SU-DHL-6 (cell line): ENCODE data around the gene KCNH8.

Experiments used
- H2AFZ ChIP-seq: fragments of 200-600 bp; sonication (generic); 2 replicates; pipeline ENCODE4 v1.6.1; 2014; ENCODE audit warnings: low read depth, mild to moderate bottlenecking, moderate library complexity, mixed read lengths, antibody characterized with exemption, low read length; ENCODE audit not compliant: severe bottlenecking
- H3F3A ChIP-seq: fragments of 200-600 bp; shearing (Covaris generic); 2 replicates; pipeline ENCODE4 v1.6.0; 2016; ENCODE audit warnings: antibody characterized with exemption, mild to moderate bottlenecking; ENCODE audit not compliant: insufficient read depth
- H3K27ac ChIP-seq: fragments of 200-600 bp; sonication (generic); 2 replicates; pipeline ENCODE4 v1.5.1; 2016; ENCODE audit warnings: low read depth, mild to moderate bottlenecking, low read length, moderate library complexity, mixed read lengths
- H3K27me3 ChIP-seq: fragments of 200-600 bp; sonication (generic), shearing (Covaris generic); 2 replicates; pipeline ENCODE4 v1.6.0; 2014; ENCODE audit warnings: mild to moderate bottlenecking, low read length
- H3K36me3 ChIP-seq: fragments of 200-600 bp; sonication (generic); 2 replicates; pipeline ENCODE4 v1.6.1; 2014; ENCODE audit warnings: mild to moderate bottlenecking, low read length, mixed read lengths
- H3K4me2 ChIP-seq: fragments of 300-600, 200-600 bp; shearing (Covaris generic), sonication (generic); 2 replicates; pipeline ENCODE4 v1.6.0; 2014; ENCODE audit warnings: low read length, low read depth, mild to moderate bottlenecking; ENCODE audit not compliant: poor library complexity, severe bottlenecking
- H3K4me3 ChIP-seq: fragments of 200-600 bp; sonication (generic); 2 replicates; pipeline ENCODE4 v1.5.1; 2014; ENCODE audit warnings: antibody characterized with exemption, low read length, mild to moderate bottlenecking, mixed read lengths; ENCODE audit not compliant: insufficient read depth, poor library complexity, severe bottlenecking
- H3K79me2 ChIP-seq: fragments of 200-600 bp; sonication (generic); 2 replicates; pipeline ENCODE4 v1.6.1; 2014; ENCODE audit warnings: mild to moderate bottlenecking, low read length, moderate library complexity; ENCODE audit not compliant: insufficient read depth
- H3K9ac ChIP-seq: fragments of 200-600 bp; sonication (generic); 2 replicates; pipeline ENCODE4 v1.7.0; 2014; ENCODE audit warnings: mild to moderate bottlenecking, low read length
- H3K9me2 ChIP-seq: fragments of 200-600 bp; sonication (generic); replicated peaks from 2 replicates; pipeline ENCODE4 v1.6.1; 2014; ENCODE audit warnings: low read length; ENCODE audit not compliant: insufficient read depth
- H3K9me3 ChIP-seq: fragments of 200-600 bp; sonication (generic); 2 replicates; pipeline ENCODE4 v1.6.1; 2014; ENCODE audit warnings: low read length, mixed read lengths; ENCODE audit not compliant: insufficient read depth
- H4K20me1 ChIP-seq: fragments of 200-600 bp; sonication (generic); 2 replicates; pipeline ENCODE4 v1.6.1; 2014; ENCODE audit warnings: low read depth, mild to moderate bottlenecking, antibody characterized with exemption, low read length, moderate library complexity, mixed read lengths
- CTCF ChIP-seq: fragments of 200-600 bp; sonication (generic); IDR thresholded peaks from one replicate; pipeline ENCODE4 v1.5.1; 2017; ENCODE audit warnings: antibody characterized with exemption, mild to moderate bottlenecking, low read length, moderate library complexity; ENCODE audit not compliant: insufficient read depth, poor library complexity, severe bottlenecking
- EZH2phosphoT487 ChIP-seq: fragments of 200-600 bp; sonication (generic), shearing (Covaris generic); conservative IDR thresholded peaks from 2 replicates; pipeline ENCODE4 v1.6.1; 2018; ENCODE audit warnings: mild to moderate bottlenecking, antibody characterized with exemption, low read length, moderate library complexity, mixed read lengths

KCNH8 gene

DNA sequence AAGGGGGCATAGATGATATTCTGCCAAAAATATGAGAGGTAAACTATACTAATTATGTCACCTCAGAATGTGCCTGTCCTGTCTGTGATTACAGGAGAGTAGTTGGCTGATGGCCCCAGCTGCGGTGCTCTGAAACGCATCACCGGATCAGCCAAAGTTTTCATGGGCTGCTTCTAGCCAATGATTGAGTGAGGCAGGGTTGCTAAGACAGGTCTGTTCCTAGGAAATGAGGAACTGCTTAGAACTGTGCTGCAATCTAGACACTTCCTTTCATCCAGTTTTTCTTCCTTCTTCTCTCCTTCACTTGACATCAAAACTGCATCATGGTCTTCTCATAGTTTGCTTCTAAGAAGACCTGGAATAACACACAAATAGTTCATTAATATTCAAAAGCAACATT, 124.0 kb downstream of the KCNH8 start:
- Histone ChIP-seq H4K20me1 (no peaks in the 10 kb centered on the region), H3K4me3 (no peak overlapping the region), H3F3A (no peaks in the 10 kb centered on the region), H3K27ac (no peak overlapping the region), H3K4me2 (no peak overlapping the region), H3K27me3 (no peaks in the 10 kb centered on the region), H3K9me3 (no peaks in the 10 kb centered on the region), H3K36me3 (no peaks in the 10 kb centered on the region), H3K79me2 (no peaks in the 10 kb centered on the region), H2AFZ (no peak overlapping the region), H3K9me2 (no peaks in the 10 kb centered on the region), H3K9ac (no peak overlapping the region)
- no peak for TF ChIP-seq CTCF
- no peak for TF ChIP-seq EZH2phosphoT487

DNA sequence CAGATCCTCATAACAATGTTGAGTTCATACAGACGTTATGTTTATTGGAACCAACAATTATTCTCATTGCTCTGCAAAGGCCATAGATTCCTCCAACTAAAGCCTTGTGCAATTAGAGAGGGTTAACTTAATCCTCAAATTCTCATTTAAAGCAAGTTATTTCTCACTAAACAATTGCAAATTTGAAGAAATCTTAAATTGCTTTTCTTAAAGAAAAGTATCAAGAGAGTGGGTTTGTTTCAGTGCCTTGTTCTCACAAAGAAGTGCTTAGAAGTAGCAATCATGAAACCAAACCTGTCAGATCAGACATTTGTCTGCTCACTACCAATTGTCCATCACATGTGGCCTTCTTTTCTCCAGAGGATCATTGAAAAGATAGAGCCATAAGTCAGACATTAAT, 124.8 kb downstream of the KCNH8 start:
- Histone ChIP-seq H3K4me2 (no peak overlapping the region), H2AFZ (no peak overlapping the region), H3K9ac (no peak overlapping the region), H4K20me1 (no peaks in the 10 kb centered on the region), H3K9me3 (no peaks in the 10 kb centered on the region), H3K4me3 (no peak overlapping the region), H3K79me2 (no peaks in the 10 kb centered on the region), H3F3A (no peaks in the 10 kb centered on the region), H3K27ac (no peak overlapping the region), H3K27me3 (no peaks in the 10 kb centered on the region), H3K9me2 (no peaks in the 10 kb centered on the region), H3K36me3 (no peaks in the 10 kb centered on the region)
- TF ChIP-seq CTCF (no peak), EZH2phosphoT487 (no peak)

DNA sequence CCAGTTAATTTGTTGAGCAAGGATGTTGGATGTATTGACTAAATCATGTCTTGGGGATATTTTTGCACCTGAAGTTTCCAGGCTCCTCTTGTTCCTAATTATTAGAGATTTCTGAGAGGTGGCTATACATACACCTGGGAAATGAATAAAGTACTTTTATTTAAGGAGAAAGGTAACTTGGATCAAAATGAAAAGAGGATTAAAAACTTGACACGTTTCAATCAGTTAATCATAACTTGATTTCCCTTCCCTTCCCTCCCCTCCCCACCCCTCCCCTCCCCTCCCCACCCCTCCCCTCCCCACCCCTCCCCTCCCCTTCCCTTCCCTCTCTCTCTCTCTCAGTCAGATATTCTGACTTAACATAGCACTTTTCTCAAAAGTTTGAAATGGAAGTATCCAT, 126.3 kb downstream of the KCNH8 start:
- no peak overlapping the region for H2AFZ ChIP-seq
- H3K27me3 ChIP-seq = no peaks in the 10 kb centered on the region
- H3K79me2 ChIP-seq = no peaks in the 10 kb centered on the region
- no peaks in the 10 kb centered on the region for H3K9me2 ChIP-seq
- TF ChIP-seq CTCF = no peak
- no peak overlapping the region for H3K4me3 ChIP-seq
- no peaks in the 10 kb centered on the region for H3K36me3 ChIP-seq
- no peaks in the 10 kb centered on the region for H4K20me1 ChIP-seq
- no peaks in the 10 kb centered on the region for H3F3A ChIP-seq
- no peak overlapping the region for H3K9ac ChIP-seq
- no peak overlapping the region for H3K27ac ChIP-seq
- no peak overlapping the region for H3K4me2 ChIP-seq
- no peaks in the 10 kb centered on the region for H3K9me3 ChIP-seq

- Histone ChIP-seq H3K27me3 (no peaks in the 10 kb centered on the region), H2AFZ (no peak overlapping the region), H3K27ac (no peak overlapping the region), H3F3A (no peaks in the 10 kb centered on the region), H3K4me3 (no peak overlapping the region), H4K20me1 (no peaks in the 10 kb centered on the region), H3K9me2 (no peaks in the 10 kb centered on the region), H3K9ac (no peak overlapping the region), H3K79me2 (no peaks in the 10 kb centered on the region), H3K36me3 (no peaks in the 10 kb centered on the region), H3K4me2 (no peak overlapping the region), H3K9me3 (no peaks in the 10 kb centered on the region)
- TF ChIP-seq EZH2phosphoT487 = no peak
- no peak for TF ChIP-seq CTCF
Measured at GRCh38 chr3:19284974-19285373, 136.7 kb downstream of the KCNH8 start.
